Calu3 (cell line): ENCODE measurements around the gene SLC40A1. TPM values are rescaled to one million over a fixed set of nuclear protein-coding genes. Genes with fewer than 3 reads are reported as not detected.
A peak's percentile ranks its signal among the peaks of the same experiment; 100 is the strongest.

ENCODE experiments used
- BruUV-seq: library from RNA; stranded (reverse); fragments of 400-500 nt; replicated peaks from 2 replicates; lab custom pipeline; 2021; lab: Mats Ljungman, UMichigan
- CTCF ChIA-PET: fragments of 300-600 bp; sonication (Branson Sonifier 250); formaldehyde crosslinking; loops from one replicate; lab custom pipeline; 2022; ENCODE audit warnings: antibody characterized with exemption; lab: Charles Lee
- DNase-seq: peaks from one replicate; pipeline ENCODE4 v3.0.0; 2022
- H3K27ac Mint-ChIP-seq: one replicate; pipeline ENCODE4 v1.8.0; 2022; ENCODE audit warnings: mixed read lengths; ENCODE audit not compliant: unreplicated experiment
- H3K27me3 Mint-ChIP-seq: one replicate; pipeline ENCODE4 v1.8.0; 2022; ENCODE audit warnings: mixed read lengths; ENCODE audit not compliant: unreplicated experiment
- H3K36me3 Mint-ChIP-seq: one replicate; pipeline ENCODE4 v1.8.0; 2022; ENCODE audit warnings: mild to moderate bottlenecking, moderate library complexity, mixed read lengths; ENCODE audit not compliant: insufficient read depth, unreplicated experiment
- H3K4me1 Mint-ChIP-seq: one replicate; pipeline ENCODE4 v1.8.0; 2022; ENCODE audit warnings: mild to moderate bottlenecking, low read depth, mixed read lengths; ENCODE audit not compliant: unreplicated experiment
- H3K4me3 Mint-ChIP-seq: one replicate; pipeline ENCODE4 v1.8.0; 2022; ENCODE audit warnings: mild to moderate bottlenecking, low read depth, moderate library complexity, mixed read lengths; ENCODE audit not compliant: unreplicated experiment
- H3K9me3 Mint-ChIP-seq: one replicate; pipeline ENCODE4 v1.8.0; 2022; ENCODE audit warnings: low read depth, mixed read lengths; ENCODE audit not compliant: unreplicated experiment
- intact Hi-C: fragments of 100-400 bp; cut with micrococcal nuclease; formaldehyde crosslinking; loops from one replicate; pipeline ENCODE4 v1.10.0; 2022; ENCODE audit not compliant: unreplicated experiment
- total RNA-seq: library from RNA; stranded (reverse); gene quantifications from 2 replicates; pipeline ENCODE4 v1.2.3, GENCODE V29; 2022
- TF ChIP-seq, protein P1 (sequence below): fragments of 200-600 bp; IDR thresholded peaks from one replicate; pipeline ENCODE4 v1.8.0; 2022; ENCODE audit warnings: antibody characterized with exemption; ENCODE audit not compliant: unreplicated experiment

SLC40A1 gene
- total RNA-seq, 1 experiment from 2014 or later: 37.6 TPM

GRCh38 chr2:189549449-189549832 is 31.1 kb downstream of the SLC40A1 start:
- Mint-ChIP-seq H3K27ac (peak overlapping the region; percentile 75), H3K36me3 (no peaks in the 10 kb centered on the region), H3K27me3 (no peaks in the 10 kb centered on the region), H3K9me3 (no peaks in the 10 kb centered on the region), H3K4me1 (peaks cover 40% of the 10 kb centered on the region), H3K4me3 (no peak overlapping the region)
- CTCF ChIA-PET: interaction anchor here (1.0 to 1.3 kb wide), 2 partner anchors 16 to 17 kb away, joined by 3 to 4 read pairs; no protein-coding TSS in a partner anchor
- BruUV-seq: no TSS peak
- TF ChIP-seq, protein P1, sequence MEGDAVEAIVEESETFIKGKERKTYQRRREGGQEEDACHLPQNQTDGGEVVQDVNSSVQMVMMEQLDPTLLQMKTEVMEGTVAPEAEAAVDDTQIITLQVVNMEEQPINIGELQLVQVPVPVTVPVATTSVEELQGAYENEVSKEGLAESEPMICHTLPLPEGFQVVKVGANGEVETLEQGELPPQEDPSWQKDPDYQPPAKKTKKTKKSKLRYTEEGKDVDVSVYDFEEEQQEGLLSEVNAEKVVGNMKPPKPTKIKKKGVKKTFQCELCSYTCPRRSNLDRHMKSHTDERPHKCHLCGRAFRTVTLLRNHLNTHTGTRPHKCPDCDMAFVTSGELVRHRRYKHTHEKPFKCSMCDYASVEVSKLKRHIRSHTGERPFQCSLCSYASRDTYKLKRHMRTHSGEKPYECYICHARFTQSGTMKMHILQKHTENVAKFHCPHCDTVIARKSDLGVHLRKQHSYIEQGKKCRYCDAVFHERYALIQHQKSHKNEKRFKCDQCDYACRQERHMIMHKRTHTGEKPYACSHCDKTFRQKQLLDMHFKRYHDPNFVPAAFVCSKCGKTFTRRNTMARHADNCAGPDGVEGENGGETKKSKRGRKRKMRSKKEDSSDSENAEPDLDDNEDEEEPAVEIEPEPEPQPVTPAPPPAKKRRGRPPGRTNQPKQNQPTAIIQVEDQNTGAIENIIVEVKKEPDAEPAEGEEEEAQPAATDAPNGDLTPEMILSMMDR: no peak
- intact Hi-C loops: no loop called here
- DNase-seq: no peak

DNA sequence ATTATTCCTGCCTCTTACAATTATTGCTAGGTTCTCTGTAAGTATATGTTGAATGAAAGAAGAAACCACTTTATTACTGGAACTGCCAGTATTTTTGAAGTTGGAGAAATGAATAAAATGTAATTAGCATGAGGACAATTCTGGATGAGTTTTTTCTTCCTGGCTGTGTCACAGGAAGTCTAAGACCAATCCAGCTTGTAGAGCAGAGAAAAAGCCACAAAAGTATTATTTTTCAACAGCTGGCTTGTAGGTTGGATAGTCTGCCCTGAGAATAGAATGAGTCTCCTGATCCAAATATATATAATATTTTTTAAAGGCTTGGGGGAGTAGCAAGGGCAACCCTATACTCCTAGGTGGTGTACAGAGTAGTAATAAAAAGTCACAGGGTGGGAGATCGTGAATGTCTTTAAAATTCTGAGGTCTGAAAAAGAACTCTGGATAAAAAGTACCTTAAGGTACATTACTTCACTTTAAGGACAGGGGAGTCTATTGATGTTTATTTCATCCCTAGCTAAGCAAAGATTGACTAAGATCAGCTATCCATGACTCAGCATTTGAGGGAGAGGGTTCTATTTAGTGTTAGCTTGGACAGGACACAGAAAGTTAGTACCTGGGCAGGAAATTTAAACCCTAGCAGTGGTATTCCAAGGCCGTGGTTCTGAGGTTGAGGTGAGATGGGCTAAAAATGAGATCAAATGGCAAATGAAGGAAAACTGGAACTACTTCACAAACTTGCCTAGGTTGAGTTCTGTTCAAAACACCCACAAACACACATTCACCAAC is 31.7 kb downstream of the SLC40A1 start:
- H3K27ac Mint-ChIP-seq: peak overlapping the region; percentile 75
- peaks cover 34% of the 10 kb centered on the region for H3K4me1 Mint-ChIP-seq
- TF ChIP-seq, protein P1: no peak
- no peaks in the 10 kb centered on the region for H3K27me3 Mint-ChIP-seq
- no peak overlapping the region for H3K4me3 Mint-ChIP-seq
- no peaks in the 10 kb centered on the region for H3K36me3 Mint-ChIP-seq
- intact Hi-C loops: no loop called here
- no TSS peak for BruUV-seq
- H3K9me3 Mint-ChIP-seq: no peaks in the 10 kb centered on the region
- CTCF ChIA-PET: interaction anchor here (0.6 to 1.3 kb wide), 3 partner anchors 16 to 1885 kb away, joined by 3 to 4 read pairs (median 4); no protein-coding TSS in a partner anchor
- DNase-seq: no peak

GRCh38 chr2:189545418-189545817 is 35.2 kb downstream of the SLC40A1 start:
- DNase-seq: no peak
- Mint-ChIP-seq H3K4me3 (no peak overlapping the region), H3K9me3 (no peaks in the 10 kb centered on the region), H3K27ac (no peak overlapping the region), H3K4me1 (peaks cover 24% of the 10 kb centered on the region), H3K36me3 (no peaks in the 10 kb centered on the region), H3K27me3 (no peaks in the 10 kb centered on the region)
- TF ChIP-seq, protein P1: no peak
- CTCF ChIA-PET: no interaction called here
- BruUV-seq: no TSS peak
- intact Hi-C loops: no loop called here

- TF ChIP-seq, protein P1: no peak
- H3K27ac Mint-ChIP-seq: no peak overlapping the region
- no peaks in the 10 kb centered on the region for H3K36me3 Mint-ChIP-seq
- DNase-seq: no peak
- intact Hi-C loops: no loop called here
- no TSS peak for BruUV-seq
- CTCF ChIA-PET: interaction anchor here (0.6 kb wide), 1 partner anchor 149 kb away, joined by 6 read pairs; no protein-coding TSS in a partner anchor
- no peaks in the 10 kb centered on the region for H3K9me3 Mint-ChIP-seq
- no peaks in the 10 kb centered on the region for H3K27me3 Mint-ChIP-seq
- peaks cover 30% of the 10 kb centered on the region for H3K4me1 Mint-ChIP-seq
- H3K4me3 Mint-ChIP-seq: no peak overlapping the region
Observed at GRCh38 chr2:189544318-189545042, 36.1 kb downstream of the SLC40A1 start.
